Neural crest cell (in vitro differentiated cells): ENCODE measurements around the gene BICD2. TPM values are rescaled to one million over a fixed set of nuclear protein-coding genes. Genes with fewer than 3 reads are reported as not detected.

ENCODE experiments used
- DNase-seq: peaks from one replicate; pipeline ENCODE4 v3.0.0; 2021; ENCODE audit warnings: low read depth, mixed read lengths, low spot score
- H3K27ac Mint-ChIP-seq: one replicate; pipeline ENCODE4 v1.8.0; 2021; ENCODE audit warnings: mild to moderate bottlenecking, mixed read lengths; ENCODE audit not compliant: unreplicated experiment
- H3K27me3 Mint-ChIP-seq: 2 replicates; pipeline ENCODE4 v1.8.0; 2021; ENCODE audit warnings: low read depth, mild to moderate bottlenecking, mixed read lengths
- H3K36me3 Mint-ChIP-seq: 2 replicates; pipeline ENCODE4 v1.8.0; 2021; ENCODE audit warnings: low read depth, mild to moderate bottlenecking, mixed read lengths
- H3K4me1 Mint-ChIP-seq: 2 replicates; pipeline ENCODE4 v1.8.0; 2021; ENCODE audit warnings: mixed read lengths
- H3K4me3 Mint-ChIP-seq: one replicate; pipeline ENCODE4 v1.8.0; 2021; ENCODE audit warnings: mild to moderate bottlenecking, mixed read lengths
- H3K9me3 Mint-ChIP-seq: 2 replicates; pipeline ENCODE4 v1.8.0; 2021; ENCODE audit warnings: mixed read lengths
- CTCF ChIP-seq: fragments of 200-600 bp; sonication (generic); conservative IDR thresholded peaks from 2 replicates; pipeline ENCODE4 v1.5.0; 2021; ENCODE audit warnings: antibody characterized with exemption, mild to moderate bottlenecking
- total RNA-seq: library from RNA; stranded (reverse); gene quantifications from 2 replicates; pipeline ENCODE4 v1.2.1, GENCODE V29; 2021

The BICD2 gene
- total RNA-seq, 1 donor from 2014 or later, result 41.5 TPM

DNA sequence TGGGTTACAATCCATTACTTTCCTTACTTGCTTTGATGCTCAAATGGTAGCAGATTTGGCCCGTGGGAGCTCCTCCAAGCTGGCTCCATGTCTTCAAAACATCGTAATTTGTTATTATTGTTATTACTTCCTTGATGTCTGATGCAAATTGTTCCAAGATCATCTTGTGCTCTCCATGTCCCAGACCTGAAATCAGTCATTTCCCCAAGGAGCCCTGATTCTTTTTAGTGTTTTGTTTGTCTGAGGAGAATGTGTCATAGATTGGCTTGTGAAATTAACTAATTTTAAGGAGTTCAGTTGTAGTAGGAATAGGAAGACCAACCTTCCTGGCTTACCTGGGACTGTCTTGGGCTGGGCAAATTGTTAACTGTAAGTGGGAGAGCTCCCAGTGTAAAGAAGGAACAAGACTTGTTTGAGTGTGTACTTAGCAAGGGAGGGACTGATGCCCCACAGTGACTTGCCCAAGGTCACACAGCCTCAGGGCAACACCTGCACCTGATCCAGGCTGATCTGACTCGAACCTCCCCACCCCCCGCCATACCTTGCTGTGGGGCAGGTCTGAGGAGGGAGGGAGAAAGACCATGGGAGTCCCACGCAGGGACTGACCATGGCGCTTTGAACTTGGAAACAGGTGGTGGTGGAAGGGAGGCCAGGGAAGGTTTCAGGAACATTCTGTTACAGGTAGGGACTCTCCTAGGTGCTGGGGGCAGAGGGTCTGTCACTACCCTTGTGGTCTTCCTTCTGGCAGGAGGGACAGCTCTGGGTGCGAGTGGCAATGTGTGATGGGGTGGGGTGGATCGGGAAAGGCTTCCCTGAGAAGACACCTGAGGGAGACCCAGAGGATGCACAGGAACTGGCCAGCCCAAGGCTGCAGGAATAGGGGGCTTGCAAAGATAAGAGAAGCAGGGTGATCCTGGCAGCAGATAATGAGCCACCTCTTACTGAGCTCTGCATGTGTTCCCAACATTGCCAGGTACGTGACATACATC is 2.7 kb upstream of the BICD2 start:
- Mint-ChIP-seq H3K4me1 (peaks cover 23% of the 10 kb centered on the region), H3K36me3 (no peaks in the 10 kb centered on the region), H3K9me3 (no peaks in the 10 kb centered on the region), H3K4me3 (peak overlapping the region; percentile 62), H3K27me3 (peaks cover 3% of the 10 kb centered on the region), H3K27ac (no peak overlapping the region)
- no peak for DNase-seq
- no peak for TF ChIP-seq CTCF

DNA sequence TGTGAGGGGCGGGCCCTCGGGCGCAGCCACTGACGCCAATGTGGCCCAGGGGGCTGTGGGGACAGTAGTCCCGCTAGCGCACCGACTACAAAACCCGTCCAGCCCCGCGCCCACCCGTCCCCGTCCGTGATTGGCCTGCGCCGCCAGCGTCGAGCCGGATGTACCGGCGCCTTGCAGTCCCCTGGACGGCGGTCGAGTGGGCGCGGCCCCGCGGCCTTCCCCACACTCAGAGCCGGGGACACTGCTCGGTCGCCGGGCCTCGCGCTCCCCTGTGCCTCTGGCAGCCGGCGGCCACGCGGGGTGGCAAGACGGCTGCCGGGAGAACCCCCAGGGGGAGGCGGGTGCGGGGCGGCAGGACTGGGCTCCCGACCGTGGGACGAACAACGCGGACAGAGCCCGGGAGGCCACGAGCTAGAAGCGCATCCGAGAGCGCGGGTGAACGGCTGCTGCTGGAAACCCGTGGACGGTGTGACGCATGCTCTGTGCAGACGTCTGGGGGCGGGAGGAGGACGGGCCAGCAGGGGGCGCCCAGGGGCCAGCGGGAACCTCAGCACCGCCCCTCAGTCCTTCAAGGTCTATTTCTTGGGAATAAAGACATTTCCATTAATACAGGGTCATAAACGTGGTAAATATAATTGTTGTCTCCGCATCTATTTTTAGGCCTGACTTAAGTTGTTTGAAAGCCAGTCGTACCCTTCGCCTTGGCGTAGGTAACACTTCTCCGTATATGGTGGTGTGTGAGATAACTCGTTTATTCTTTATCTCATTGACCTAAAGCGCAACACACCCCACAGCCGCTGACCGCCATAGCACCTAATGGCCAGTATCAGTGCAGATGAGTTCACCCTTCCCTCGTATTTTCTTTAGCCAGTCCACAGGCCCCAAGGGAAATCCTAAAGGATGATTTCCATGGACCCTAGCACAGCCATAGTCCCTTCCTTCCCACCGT is 629 bp upstream of the BICD2 start:
- peak; percentile 90 for DNase-seq
- no peaks in the 10 kb centered on the region for H3K36me3 Mint-ChIP-seq
- H3K27me3 Mint-ChIP-seq, result peaks cover 3% of the 10 kb centered on the region
- TF ChIP-seq CTCF, result peak; percentile 99
- H3K4me3 Mint-ChIP-seq, result peak overlapping the region; percentile 94
- peak overlapping the region; percentile 98 for H3K27ac Mint-ChIP-seq
- H3K4me1 Mint-ChIP-seq, result peaks cover 36% of the 10 kb centered on the region
- H3K9me3 Mint-ChIP-seq, result no peaks in the 10 kb centered on the region

- Mint-ChIP-seq H3K36me3 (no peaks in the 10 kb centered on the region), H3K27me3 (peaks cover 3% of the 10 kb centered on the region), H3K4me3 (peak overlapping the region; percentile 93), H3K9me3 (no peaks in the 10 kb centered on the region), H3K4me1 (peaks cover 36% of the 10 kb centered on the region), H3K27ac (no peak overlapping the region)
- peak; percentile 34 for DNase-seq
- TF ChIP-seq CTCF, result no peak
Observed at GRCh38 chr9:92763721-92764380, 782 bp downstream of the BICD2 start.

DNA sequence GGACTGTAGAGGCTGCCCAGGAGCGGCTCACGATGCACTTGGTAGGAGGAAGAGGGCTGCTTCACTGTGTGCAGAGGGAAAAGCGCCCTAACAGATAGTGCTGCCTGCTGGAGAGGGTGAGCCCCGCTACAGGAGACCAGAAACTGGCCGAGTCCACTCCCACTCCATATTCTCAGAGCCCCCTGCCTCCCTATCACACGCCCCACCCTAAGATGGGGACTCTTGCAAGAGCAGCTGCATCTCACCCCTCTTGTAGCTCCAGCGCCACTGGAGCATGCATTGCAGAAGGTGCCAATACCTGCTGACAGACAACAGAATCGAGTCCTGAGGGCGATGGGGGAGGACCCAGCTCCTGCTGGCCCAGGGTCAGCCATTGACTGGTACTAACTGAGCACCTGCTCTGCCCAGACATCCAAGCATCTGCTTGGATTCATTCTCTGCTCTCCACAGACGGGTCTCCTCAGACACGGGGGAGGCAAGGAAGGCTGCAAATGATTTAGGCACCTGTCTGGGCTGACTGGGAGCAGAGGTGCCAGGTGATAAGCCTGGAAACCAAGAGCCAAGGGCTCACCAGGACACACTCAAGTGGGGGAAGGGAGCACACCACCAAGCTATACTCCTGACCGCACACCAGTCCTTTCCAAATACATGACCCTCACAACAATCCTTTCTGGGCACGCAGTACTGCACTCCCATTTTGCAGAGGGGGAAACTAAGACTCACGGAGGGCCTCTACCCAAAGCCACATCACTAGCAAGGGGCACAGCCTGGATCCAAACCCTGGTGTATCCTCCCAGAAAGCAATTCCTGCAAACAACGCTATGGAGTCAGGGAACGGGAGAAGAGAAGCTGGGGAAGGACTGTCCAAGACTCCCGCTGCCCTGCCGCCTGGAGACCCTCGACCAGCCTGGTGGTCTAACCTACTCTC is 1.6 kb downstream of the BICD2 start:
- Mint-ChIP-seq H3K4me1 (peaks cover 36% of the 10 kb centered on the region), H3K9me3 (no peaks in the 10 kb centered on the region), H3K4me3 (peak overlapping the region; percentile 93), H3K27me3 (peaks cover 3% of the 10 kb centered on the region), H3K27ac (no peak overlapping the region), H3K36me3 (no peaks in the 10 kb centered on the region)
- TF ChIP-seq CTCF, result no peak
- DNase-seq, result no peak
